GM19023 (cell line): ENCODE data around the gene HSPG2.
"Not testable (repeated sequence)": the region's sequence is repeated elsewhere in the genome, so short reads cannot be mapped to it uniquely, and the experiment has no call there.

Experiments used
- ATAC-seq: cut with Tn5 transposase; IDR thresholded peaks from one replicate; pipeline ENCODE4 v1.9.1; 2021; ENCODE audit warnings: mild to moderate bottlenecking, moderate library complexity; ENCODE audit not compliant: unreplicated experiment

Gene HSPG2

GRCh38 chr1:21935393-21935804 is 1.7 kb downstream of the HSPG2 start:
- no peak for ATAC-seq

DNA sequence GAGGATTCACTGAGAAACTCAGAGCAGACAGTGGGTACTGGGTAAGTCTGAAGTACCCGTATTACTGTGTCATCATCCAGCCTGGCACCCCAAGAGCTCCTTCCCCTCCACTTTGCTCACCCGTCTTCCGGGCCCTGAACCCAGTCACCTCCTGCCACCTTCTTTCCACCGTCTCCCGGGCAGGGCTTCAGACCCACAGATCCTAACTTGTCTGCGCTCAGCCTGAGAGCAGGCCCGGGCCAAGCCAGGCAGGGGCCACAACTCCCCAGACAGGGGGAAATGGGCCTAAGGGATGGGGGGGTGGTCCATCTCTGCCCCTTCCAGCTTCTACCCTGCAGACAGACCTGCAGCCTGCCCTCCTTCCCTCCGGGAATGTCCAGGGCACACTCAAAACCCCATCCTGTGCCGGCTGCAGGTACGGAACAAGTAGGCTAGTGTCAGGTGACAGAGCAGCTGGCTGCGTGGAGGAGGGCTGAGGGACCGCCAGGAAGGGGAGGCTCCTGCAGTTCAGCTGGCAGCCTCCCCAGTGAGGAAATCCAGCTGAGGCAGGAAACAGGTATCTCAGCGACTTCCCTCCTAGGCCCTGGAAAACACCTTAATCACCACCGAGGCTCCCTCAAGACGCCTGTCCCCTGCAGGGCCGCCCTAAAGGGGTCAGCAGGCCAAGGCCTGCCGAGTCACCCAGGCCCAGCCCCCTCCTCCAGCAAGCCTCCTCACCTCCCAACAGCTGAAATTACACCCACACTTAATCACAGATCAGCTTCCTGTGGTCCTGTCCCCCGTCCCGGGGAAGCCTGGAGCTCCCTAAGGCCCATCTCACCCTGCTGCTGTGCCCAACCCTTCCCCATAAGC is 3.5 kb downstream of the HSPG2 start:
- no peak for ATAC-seq

DNA sequence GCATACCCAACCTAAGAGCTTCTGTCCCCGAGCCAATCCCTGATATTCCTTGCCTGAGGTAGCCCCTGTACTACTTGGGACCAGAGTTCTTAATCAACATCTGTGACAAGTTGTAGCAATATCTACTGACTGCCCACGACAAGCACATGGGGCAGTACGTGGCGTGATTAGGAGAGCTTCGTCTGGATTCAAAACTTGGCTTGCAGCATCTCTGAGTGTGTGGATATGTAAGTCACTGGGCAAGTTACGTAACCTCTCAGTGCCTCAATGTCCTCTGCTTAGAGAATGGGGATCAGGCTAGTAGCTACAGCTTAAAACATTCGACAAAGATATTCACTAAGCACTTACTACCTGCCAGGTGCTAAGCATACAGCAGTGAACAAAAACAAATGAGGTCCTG is 5.0 kb downstream of the HSPG2 start:
- ATAC-seq: no peak

DNA sequence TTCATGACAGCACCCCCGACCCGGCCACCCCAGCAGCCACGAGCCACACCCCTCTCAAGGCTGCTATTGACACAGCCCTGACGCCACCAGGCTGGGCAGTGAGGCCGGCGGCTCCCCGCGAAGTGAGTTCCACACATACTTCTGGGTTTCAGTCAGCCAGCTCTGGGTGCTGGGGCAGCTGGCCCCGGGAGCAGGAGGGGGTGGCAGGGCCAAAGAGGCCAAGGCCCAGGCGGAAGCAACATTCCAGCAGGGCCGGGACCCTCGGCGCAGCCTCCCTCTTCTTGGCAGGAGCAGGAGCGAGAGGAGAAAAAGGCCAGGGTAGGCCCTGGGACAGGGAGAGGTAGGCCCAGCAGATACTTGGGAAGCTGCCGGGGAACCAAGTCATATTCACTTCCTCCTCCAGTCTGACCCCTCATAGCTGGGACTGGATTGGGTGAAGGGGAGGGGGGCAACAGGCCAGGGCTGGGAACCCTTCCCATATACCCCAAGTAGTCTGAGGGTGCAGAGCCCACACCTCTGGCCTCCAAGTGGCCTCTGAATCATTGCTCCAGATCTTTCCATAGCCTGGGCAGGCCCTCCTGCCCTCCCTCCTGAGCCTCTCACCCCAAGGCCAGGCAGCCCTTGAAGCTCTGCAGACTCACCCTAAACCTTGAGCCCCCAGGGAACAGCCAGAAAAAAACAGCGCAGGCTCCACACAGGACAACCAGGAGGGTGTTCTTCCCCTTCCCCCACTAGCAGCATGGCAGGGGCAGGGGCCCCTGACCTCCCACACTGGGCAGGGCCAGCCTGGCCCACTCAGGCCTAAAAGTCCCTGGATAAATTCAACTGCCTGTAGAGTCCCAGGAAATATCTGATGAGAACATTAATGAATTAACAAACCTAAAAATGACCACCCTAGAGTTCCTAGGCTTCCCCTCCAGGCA is 5.7 kb downstream of the HSPG2 start:
- ATAC-seq: no peak

- no peak for ATAC-seq
Measured at GRCh38 chr1:21930629-21931170, 6.4 kb downstream of the HSPG2 start.

DNA sequence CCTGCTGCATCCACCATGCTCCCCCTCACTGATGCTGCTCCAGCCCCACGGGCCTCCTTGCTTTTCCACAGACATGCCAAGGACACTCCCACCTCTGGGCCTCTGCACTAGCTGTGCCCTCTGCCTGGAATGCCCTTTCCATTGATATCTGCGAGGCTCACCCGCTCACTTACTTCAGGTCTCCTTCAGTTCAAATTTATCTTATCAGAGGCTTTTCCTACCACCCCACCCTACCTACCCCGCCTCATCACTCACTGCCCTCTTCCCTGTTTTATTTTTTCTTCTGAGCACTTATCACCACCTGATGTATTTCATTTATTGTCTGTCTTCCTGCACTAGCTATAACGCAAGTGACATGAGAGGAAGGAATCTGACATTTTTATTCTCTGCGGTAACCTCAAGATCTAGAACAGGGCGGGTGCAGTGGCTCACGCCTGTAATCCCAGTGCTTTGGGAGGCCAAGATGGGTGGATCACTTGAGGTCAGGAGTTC is 7.0 kb downstream of the HSPG2 start:
- ATAC-seq: no peak

DNA sequence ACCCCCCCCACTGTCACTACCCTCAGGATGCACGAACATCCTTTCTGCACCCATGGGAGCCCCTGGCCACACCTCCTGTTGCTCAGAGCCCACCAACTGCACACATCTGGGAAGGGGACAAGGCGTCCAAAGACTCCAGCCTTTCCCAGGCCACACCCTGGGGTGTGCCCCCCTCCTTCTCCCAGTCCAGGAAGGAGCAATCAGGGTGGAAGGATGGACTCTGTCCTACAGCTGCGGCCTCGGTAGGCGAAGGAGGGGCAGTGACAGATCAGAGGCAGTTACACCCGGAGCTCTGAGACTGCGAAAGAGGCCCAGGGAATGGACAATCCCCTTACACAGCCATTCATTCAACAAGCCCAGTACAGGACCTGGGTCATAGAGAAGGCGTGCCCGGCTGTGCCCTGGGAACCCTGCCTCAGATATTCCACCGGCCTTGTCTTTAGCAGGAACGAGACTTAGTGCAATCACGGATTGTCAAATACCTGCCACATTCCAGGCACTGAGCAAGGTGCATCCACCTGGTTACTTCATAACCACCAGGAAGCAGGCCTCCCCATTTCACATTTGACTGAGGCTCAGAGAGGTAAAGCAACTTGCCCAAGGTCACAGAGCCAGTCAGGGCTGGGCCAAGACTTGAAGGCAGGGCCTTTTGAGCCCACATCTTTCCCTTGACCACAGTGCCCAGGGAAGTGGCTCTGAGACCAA is 9.4 kb downstream of the HSPG2 start:
- no peak for ATAC-seq

DNA sequence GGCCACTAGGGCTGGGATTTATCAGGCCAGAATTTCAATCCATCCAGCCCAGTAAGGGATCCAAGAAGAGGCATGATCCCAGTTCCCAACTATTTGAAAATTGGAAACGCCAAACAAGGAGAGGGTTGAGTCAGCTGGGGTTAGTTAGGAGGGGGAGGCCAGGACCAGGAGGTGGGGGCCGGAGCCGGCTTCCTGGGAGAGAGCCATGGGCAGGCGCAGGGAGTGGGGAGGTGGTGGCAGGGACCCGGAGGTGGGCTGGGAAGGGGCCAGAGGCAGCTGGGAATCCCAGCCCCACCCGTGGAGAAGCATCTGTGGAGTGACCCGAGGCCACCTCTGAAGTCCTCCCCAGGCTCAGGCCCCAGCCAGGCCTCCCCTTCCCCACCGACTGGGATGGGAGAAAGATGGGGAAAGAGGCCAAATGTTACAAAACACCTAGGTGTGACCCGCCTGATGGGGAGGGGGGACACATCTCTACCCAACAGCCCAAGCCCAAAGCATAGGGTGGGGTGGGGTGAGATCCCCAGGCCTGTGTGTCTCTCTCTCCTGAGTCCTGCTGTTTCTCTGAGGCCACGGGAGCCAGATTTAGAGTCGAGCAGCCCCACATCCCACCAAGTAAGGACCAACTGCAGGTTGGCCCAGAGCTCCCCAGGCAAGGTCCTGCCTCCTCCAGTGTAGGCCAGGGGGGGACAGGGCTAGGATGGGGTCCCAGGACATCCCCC is 10.1 kb downstream of the HSPG2 start:
- ATAC-seq: no peak

DNA sequence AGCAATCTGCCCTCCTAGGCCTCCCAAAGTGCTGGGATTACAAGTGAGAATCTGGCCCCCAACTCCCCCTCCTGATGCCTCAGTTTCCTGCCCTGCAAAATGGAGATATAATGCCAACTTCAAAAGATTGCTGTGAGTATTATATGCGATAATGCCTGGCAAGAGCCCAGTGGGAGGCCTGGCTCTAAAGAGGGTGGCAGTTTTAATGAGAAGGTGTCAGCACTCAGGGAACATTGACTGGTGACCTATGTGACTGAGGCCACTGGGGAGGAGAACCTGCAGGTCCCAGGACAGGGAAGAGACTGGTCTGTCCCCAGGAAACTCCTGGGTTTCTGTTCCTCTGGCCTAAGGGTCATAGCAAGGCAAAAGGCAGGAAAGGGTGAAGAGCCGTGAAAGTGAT is 11.0 kb downstream of the HSPG2 start:
- ATAC-seq: no peak

- ATAC-seq: no peak
Measured at GRCh38 chr1:21925334-21925940, 11.7 kb downstream of the HSPG2 start.

- ATAC-seq: no peak
Measured at GRCh38 chr1:21924503-21925005, 12.6 kb downstream of the HSPG2 start.

GRCh38 chr1:21922090-21923013 is 14.8 kb downstream of the HSPG2 start:
- no peak for ATAC-seq

- no peak for ATAC-seq
Measured at GRCh38 chr1:21921100-21921875, 15.8 kb downstream of the HSPG2 start.

GRCh38 chr1:21919520-21919919 is 17.6 kb downstream of the HSPG2 start:
- no peak for ATAC-seq

- ATAC-seq: not testable (repeated sequence)
Measured at GRCh38 chr1:21917239-21917631, 19.9 kb downstream of the HSPG2 start.

- no peak for ATAC-seq
Measured at GRCh38 chr1:21916447-21917238, 20.5 kb downstream of the HSPG2 start.
